ENCODE data around the gene SPHK2. TPM values are rescaled to one million over a fixed set of nuclear protein-coding genes. Genes with fewer than 3 reads are reported as not detected.

The SPHK2 gene
- polyA plus RNA-seq, 3 donors = 8.5 to 9.4 (median 9.1) TPM

DNA sequence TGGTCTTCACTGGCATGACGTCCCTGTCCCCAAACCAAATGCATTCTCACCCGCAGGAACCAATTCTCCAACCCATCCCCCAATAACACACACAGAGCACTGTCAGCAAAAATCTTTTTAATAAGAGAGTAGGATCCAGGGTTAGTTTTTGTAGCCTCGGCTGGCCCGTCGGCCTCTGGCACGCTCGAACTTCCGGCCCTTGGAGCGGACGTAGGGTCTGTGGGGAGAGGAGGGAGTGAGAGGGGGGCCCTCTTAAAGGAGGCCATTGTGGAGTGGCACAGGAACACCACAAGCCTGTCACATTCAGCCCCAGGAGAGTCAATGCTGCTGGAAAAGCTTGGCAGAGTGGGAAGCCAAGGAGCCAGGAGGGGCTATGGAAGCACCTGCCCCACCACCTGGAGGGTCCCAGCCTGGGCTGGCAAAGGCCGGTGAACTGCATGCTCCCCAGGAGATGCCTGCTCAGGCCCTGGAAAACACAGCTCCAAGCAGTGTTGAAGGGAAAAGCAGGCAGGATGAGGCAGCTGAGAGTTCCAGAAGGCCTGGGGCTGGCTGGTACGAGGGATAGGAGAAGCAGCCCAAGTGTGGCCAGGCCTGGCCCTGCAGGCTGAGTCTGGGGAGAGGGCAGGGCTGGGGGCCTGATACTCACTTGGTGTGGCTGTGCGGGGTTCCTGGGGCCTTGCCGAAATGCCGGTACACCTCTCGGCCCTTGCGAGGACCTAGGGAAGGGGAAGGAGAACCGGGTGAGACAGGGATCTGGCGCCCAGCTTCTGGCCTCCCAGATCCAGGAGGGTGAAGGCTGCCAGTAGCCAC, 3.9 kb upstream of the SPHK2 start:
- Histone ChIP-seq H3K79me2 (ENCODE audit: insufficient read depth, low read length) (peaks cover 41% of the 10 kb centered on the region), H3K36me3 (replicated peaks in 1 of 2; ENCODE audit: control insufficient read depth in 1 of 2, insufficient read depth in 2 of 2, low read length in 2 of 2) (peaks cover 30 to 31% of the 10 kb centered on the region in 2 donors), H3K27me3 (ENCODE audit: control insufficient read depth in 2 of 2, insufficient read depth in 2 of 2, low read length in 2 of 2) (no peaks in the 10 kb centered on the region), H3K9me3 (replicated peaks in 1 of 2; ENCODE audit: control insufficient read depth in 1 of 2, insufficient read depth in 1 of 2, low read length in 2 of 2) (no peaks in the 10 kb centered on the region), H3K27ac (ENCODE audit: low read depth in 1 of 2, low read length in 2 of 2) (no peak overlapping the region), H3K4me3 (replicated peaks in 1 of 3; ENCODE audit: low read depth in 2 of 3, low read length in 3 of 3) (no peak overlapping the region), H4K20me1 (ENCODE audit: insufficient read depth, low read length) (peaks cover 41% of the 10 kb centered on the region), H3K4me2 (replicated peaks; ENCODE audit: extremely low read depth, low read length, poor library complexity, severe bottlenecking) (no peak overlapping the region), H3K4me1 (ENCODE audit: control insufficient read depth in 1 of 2, insufficient read depth in 2 of 2, low read length in 2 of 2) (peaks cover 28 to 33% of the 10 kb centered on the region in 2 donors), H2AFZ (ENCODE audit: insufficient read depth, low read depth, low read length, poor library complexity, severe bottlenecking) (no peak overlapping the region), H3K9ac (ENCODE audit: insufficient read depth, low read length, poor library complexity, severe bottlenecking) (no peak overlapping the region)
- Mint-ChIP-seq H3K27ac (peak overlapping the region in 3 of 7 donors; percentile 7 to 72 (median 10)), H3K4me3 (no peak overlapping the region), H3K9me3 (peaks cover 0 to 3% (median 0%) of the 10 kb centered on the region in 7 donors), H3K36me3 (peaks cover 27 to 30% of the 10 kb centered on the region in 2 donors), H3K4me1 (peaks cover 32% of the 10 kb centered on the region), H3K27me3 (ENCODE audit: low read depth in 3 of 3) (peaks cover 0 to 2% (median 0%) of the 10 kb centered on the region in 3 donors)
- 92% methylated on average over 5 of the region's 19 CpGs for WGBS (ENCODE audit: insufficient coverage)
- no peak for DNase-seq
- intact Hi-C loops (cut with micrococcal nuclease) = no loop called here
- TF ChIP-seq, protein P1, sequence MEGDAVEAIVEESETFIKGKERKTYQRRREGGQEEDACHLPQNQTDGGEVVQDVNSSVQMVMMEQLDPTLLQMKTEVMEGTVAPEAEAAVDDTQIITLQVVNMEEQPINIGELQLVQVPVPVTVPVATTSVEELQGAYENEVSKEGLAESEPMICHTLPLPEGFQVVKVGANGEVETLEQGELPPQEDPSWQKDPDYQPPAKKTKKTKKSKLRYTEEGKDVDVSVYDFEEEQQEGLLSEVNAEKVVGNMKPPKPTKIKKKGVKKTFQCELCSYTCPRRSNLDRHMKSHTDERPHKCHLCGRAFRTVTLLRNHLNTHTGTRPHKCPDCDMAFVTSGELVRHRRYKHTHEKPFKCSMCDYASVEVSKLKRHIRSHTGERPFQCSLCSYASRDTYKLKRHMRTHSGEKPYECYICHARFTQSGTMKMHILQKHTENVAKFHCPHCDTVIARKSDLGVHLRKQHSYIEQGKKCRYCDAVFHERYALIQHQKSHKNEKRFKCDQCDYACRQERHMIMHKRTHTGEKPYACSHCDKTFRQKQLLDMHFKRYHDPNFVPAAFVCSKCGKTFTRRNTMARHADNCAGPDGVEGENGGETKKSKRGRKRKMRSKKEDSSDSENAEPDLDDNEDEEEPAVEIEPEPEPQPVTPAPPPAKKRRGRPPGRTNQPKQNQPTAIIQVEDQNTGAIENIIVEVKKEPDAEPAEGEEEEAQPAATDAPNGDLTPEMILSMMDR (IDR thresholded peaks at IDR 0.05) = no peak

DNA sequence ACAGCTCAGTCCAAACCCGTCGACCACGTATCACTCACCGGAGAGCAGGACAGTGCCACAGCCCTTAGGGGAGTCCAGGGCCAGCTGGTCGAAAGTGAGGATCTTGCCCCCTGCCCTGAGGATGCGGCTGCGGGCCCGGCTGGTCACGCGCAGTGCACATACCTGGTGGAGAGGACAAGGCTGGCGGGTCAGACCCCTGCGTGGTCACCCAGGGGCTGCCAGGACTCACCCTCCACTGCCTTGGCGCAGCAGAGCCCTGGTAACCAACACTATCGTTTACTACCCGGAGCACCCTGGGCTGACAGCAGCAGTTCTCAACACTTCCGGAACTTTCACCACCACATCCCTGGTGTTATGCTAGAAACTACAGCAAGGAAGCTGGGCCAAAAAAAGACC, 3.3 kb upstream of the SPHK2 start:
- DNase-seq = no peak
- peak overlapping the region in 4 of 7 donors; percentile 10 to 72 (median 45) for H3K27ac Mint-ChIP-seq
- intact Hi-C loops (cut with micrococcal nuclease) = no loop called here
- H3K4me3 ChIP-seq (replicated peaks in 1 of 3; ENCODE audit: low read depth in 2 of 3, low read length in 3 of 3) = no peak overlapping the region
- no peak overlapping the region for H2AFZ ChIP-seq (ENCODE audit: insufficient read depth, low read depth, low read length, poor library complexity, severe bottlenecking)
- peaks cover 32% of the 10 kb centered on the region for H3K4me1 Mint-ChIP-seq
- H3K27me3 ChIP-seq (ENCODE audit: control insufficient read depth in 2 of 2, insufficient read depth in 2 of 2, low read length in 2 of 2) = no peaks in the 10 kb centered on the region
- no peak overlapping the region for H3K9ac ChIP-seq (ENCODE audit: insufficient read depth, low read length, poor library complexity, severe bottlenecking)
- peaks cover 30 to 31% of the 10 kb centered on the region in 2 donors for H3K36me3 ChIP-seq (replicated peaks in 1 of 2; ENCODE audit: control insufficient read depth in 1 of 2, insufficient read depth in 2 of 2, low read length in 2 of 2)
- peak overlapping the region in 1 of 2 donors; percentile 31 for H3K27ac ChIP-seq (ENCODE audit: low read depth in 1 of 2, low read length in 2 of 2)
- H4K20me1 ChIP-seq (ENCODE audit: insufficient read depth, low read length) = peaks cover 41% of the 10 kb centered on the region
- no peak overlapping the region for H3K4me3 Mint-ChIP-seq
- H3K9me3 Mint-ChIP-seq = peaks cover 0 to 3% (median 0%) of the 10 kb centered on the region in 7 donors
- peaks cover 0 to 2% (median 0%) of the 10 kb centered on the region in 3 donors for H3K27me3 Mint-ChIP-seq (ENCODE audit: low read depth in 3 of 3)
- H3K9me3 ChIP-seq (replicated peaks in 1 of 2; ENCODE audit: control insufficient read depth in 1 of 2, insufficient read depth in 1 of 2, low read length in 2 of 2) = no peaks in the 10 kb centered on the region
- no peak overlapping the region for H3K4me2 ChIP-seq (replicated peaks; ENCODE audit: extremely low read depth, low read length, poor library complexity, severe bottlenecking)
- H3K36me3 Mint-ChIP-seq = peaks cover 27 to 30% of the 10 kb centered on the region in 2 donors
- peaks cover 34 to 39% of the 10 kb centered on the region in 2 donors for H3K4me1 ChIP-seq (ENCODE audit: control insufficient read depth in 1 of 2, insufficient read depth in 2 of 2, low read length in 2 of 2)
- WGBS (ENCODE audit: insufficient coverage) = 93% methylated on average over 13 of the region's 16 CpGs
- TF ChIP-seq, protein P1 (IDR thresholded peaks at IDR 0.05) = no peak
- peaks cover 46% of the 10 kb centered on the region for H3K79me2 ChIP-seq (ENCODE audit: insufficient read depth, low read length)
